SHP77 treated with DMSO at 0.1 percent for 48 hours (cell line): ENCODE results near the gene NAA16.
"Not testable (repeated sequence)": the region's sequence is repeated elsewhere in the genome, so short reads cannot be mapped to it uniquely, and the experiment has no call there.

Source experiments
- DNase-seq: peaks from one replicate; lab custom pipeline; 2025; lab: John Stamatoyannopoulos, UW

NAA16 gene

GRCh38 chr13:41356385-41356648 lies 45.2 kb downstream of the NAA16 start:
- DNase-seq = not testable (repeated sequence)

- no peak for DNase-seq
Measured at GRCh38 chr13:41356786-41357185, 45.7 kb downstream of the NAA16 start.

DNA sequence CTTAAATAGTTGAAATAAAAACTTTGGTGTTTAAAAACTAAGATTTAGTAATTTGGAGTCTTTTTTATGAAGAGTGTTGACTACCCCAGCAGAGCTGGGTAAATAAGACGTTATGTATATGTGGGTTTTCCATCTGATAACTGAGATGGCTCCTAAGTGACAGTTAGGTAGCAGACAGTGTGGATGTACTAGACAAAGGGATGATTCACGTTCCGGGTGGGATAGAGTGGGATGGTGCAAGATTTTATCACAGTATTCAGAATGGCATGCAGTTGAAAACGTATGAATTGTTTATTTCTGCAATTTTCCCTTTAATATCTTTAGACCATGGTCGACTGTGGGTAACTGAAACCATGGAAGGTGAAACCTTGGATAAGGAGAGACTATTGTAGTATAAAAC lies 50.4 kb downstream of the NAA16 start:
- no peak for DNase-seq

DNA sequence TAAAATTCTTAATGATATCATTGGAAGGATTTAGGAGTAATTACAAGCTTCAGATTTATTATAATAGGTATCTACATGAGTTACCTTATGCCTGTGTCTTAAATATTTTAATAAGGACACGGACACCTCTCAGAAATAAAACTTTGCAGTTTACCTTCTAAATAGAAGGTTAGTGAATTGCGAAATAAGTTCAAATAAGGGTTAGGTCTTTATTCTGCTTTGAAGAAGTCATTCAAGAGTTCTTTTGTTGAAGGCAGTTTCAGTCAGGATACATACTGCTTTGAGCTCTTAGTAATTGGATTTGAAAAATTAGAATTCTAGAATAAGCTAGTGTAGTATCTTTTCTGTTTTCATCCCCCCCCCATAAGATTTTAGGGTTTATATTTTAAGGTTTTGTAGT lies 53.0 kb downstream of the NAA16 start:
- DNase-seq = no peak

- no peak for DNase-seq
Measured at GRCh38 chr13:41365631-41366030, 54.6 kb downstream of the NAA16 start.

- DNase-seq = no peak
Measured at GRCh38 chr13:41370736-41371135, 59.7 kb downstream of the NAA16 start.

DNA sequence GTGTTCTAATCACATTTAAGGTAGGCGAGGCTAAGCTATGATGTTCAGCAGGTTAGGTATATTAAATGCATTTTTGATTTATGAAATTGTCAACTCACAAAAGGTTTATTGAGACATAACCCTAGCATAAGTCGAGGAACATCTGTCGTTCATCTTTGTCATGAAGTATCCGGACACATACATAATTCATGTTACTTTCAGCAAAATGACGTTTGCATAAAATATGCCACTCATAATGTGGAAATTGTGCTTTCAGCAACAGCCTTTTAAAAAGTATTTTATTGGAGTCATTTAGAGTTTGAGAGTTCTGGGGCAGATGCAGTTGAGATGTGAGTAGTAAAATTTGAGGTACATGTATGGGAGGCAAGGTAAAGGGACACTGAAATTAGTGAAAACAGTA lies 66.4 kb downstream of the NAA16 start:
- no peak for DNase-seq

- no peak for DNase-seq
Measured at GRCh38 chr13:41382431-41382830, 71.4 kb downstream of the NAA16 start.

GRCh38 chr13:41383386-41383785 lies 72.3 kb downstream of the NAA16 start:
- no peak for DNase-seq

DNA sequence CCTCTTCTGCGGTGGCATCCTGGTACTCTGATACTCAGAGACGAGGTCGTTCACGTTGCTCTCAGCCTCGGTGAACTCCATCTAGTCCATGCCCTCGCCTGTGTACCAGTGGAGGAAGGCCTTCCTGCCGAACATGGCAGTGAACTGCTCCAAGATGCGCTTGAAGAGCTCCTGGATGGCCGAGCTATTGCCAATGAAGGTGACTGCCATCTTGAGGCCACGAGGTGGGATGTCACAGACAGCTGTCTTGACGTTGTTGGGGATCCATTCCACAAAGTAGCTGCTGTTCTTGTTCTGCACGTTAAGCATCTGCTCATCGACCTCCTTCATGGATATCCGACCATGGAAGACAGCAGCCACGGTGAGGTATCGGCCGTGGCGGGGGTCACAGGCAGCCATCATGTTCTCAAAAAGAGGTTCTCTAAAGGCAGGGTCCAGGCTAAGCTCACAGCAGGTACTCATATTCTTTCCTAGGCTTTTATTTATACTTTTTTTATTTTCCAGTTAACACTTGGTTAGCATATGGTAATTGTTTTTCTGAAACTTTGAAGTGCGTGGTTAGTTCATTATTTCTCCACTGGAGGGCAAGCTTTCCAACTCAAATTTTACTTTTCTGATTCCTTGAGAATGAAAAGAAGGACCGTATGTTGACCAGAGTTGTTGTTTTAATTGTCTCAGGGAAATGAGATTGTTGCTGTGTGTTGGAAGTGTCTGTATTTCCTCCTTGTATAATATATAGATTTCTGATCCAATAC lies 73.9 kb downstream of the NAA16 start:
- no peak for DNase-seq

GRCh38 chr13:41386211-41386610 lies 75.1 kb downstream of the NAA16 start:
- DNase-seq = no peak

DNA sequence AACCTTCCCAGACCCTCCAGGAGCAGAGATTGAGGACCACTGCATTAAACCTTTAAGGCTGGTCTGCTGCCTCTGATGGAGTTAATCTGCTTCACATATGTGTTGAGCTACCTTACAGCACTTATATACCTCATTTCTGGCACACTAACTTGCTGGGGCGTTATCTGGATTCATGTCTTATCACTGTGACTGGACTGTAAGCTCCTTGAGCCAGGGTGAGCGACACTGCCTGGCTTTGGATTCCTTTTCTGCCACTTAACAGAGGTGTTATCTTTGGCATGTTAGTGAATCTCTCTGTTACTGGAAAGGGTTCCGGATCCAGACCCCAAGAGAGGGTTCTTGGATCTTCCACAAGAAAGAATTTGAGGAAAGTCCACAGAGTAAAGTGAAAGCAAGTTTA lies 76.5 kb downstream of the NAA16 start:
- no peak for DNase-seq

- no peak for DNase-seq
Measured at GRCh38 chr13:41388143-41388881, 77.2 kb downstream of the NAA16 start.

GRCh38 chr13:41389580-41389979 lies 78.5 kb downstream of the NAA16 start:
- DNase-seq = no peak

DNA sequence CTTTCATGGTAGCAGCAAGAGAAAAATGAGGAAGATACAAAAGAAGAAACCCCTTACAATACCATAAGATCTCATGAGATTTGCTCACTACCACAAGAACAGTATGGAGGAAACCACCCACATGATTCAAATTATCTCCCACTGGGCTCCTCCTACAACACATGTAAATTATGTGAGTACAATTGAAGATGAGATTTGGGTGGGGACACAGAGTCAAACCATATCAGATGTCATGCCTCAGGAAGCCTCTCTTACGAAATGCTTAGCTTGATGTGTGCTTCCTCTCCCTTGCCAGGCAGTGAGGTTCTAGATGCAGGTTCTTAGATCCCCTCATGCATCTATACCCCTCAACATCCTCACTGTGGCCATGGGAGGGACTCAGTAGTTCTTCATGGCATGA lies 83.1 kb downstream of the NAA16 start:
- DNase-seq = no peak

GRCh38 chr13:41398494-41399170 lies 87.6 kb downstream of the NAA16 start:
- no peak for DNase-seq

DNA sequence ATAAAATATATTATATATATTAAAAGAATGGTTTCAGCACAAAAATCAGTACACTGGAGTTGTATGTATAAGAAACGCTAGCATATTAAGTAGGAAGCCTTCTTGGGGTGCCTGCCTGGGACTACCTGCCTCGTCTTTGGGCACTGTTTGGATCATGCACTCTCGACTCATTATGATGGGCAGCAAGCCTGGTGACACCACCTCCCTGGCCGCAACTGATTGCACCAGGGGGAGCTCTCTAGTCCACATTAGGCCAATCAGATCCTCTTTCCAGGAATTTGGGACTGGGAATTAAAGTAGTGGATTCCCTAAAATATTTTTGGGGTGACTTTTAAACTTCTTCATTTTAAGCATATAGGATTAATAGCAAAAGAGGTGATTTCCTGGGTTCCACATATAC lies 90.3 kb downstream of the NAA16 start:
- peak; percentile 20 for DNase-seq

DNA sequence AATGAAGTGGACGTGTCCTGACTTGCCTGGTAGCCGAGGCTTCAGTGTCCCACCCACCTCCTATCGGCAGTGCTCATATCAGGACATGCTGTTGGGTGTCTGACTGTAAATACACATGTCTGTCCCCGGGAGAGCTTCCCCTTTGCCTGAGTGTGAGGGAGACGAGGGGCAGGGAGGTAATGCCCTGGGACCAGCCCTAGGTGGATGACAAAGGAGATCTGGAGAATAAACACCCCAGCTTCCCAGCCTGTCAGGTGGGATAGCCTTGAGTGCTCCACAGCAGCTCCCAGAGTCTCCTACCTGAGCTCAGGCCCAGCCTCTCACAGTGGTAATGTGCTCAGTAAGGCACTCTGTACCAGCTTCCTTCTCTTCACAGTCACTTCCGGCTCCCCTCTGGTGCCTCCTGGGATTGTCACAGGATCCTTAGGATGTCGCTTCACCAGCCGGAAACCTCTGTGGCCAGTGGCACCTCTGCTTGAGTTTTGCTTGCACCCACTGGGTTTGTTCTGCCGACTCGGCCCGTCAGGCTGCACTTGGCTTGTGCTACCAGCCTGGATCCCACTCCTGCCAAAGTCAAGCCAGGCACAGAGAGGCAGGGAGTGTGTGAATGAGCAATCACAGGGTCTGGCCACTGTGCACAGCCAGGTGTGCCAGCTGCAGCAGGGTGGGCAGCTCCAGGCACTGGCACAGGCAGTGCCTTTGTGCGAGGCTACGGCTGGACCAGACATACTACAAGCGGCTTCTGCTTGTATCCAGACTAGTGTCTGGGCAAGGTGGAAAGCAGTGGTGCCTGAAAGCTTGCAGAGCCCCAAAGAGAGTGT lies 91.8 kb downstream of the NAA16 start:
- DNase-seq = peak; percentile 28

DNA sequence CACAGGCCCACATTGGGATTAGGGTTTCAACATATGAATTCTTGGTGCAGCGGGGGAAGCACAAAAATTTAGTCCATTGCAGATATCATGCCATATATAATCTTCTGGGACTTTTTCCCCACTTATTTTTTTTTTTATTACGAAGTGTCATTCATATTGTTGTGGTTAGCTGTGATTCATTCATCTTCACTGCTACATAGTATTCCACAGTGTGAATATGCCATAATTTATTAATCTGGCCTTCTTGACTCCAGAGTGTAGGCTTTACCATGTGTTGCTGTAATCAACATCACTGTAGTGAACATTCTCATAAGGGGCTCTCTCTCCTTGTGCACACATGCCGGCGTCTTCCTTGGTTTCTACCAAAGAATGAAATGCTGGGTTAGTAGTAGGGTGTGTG lies 92.9 kb downstream of the NAA16 start:
- no peak for DNase-seq

- no peak for DNase-seq
Measured at GRCh38 chr13:41405367-41405766, 94.3 kb downstream of the NAA16 start.

DNA sequence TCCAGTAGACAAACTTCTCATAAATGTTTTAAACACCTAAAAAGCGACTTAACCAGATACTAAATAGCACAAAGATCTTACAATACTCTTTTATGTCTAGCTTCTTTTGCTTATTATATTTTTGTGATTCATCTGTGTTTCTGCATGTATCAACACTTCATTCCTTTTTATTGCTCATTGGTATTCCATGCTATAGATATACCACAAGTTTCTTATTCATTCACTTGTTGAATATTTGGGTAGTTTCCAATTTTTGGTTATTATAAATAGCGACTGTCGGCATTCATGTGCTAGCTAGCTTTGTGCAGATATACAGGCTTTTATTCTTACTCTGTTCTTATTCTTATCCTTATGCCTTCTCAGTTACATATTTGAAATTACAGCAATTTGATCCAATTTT lies 96.3 kb downstream of the NAA16 start:
- no peak for DNase-seq

DNA sequence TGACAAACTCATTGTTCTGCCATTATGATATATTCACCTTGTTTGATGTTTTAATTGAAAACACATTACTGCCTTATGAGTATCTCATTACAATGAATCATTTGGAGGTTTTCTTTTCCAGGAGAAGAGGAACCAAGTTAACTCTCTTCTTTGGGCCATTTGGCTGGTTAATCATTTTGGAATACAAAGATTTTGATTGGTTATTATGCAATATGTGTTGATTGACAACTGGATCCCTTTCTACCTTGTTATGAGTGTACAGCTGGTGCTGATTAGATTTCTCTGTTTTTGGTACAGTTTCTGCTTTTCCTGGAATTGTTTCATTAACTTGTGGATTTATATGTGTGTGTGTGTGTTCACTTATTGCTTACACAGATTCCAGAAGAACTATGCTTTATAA lies 97.1 kb downstream of the NAA16 start:
- DNase-seq = no peak

- no peak for DNase-seq
Measured at GRCh38 chr13:41408746-41409145, 97.7 kb downstream of the NAA16 start.
